KG1 (cell line): Measurements from ENCODE around the gene EHBP1.
"Not testable (repeated sequence)": the region's sequence is repeated elsewhere in the genome, so short reads cannot be mapped to it uniquely, and the experiment has no call there.

Experiments
- DNase-seq: peaks from one replicate; lab custom pipeline; 2025; lab: John Stamatoyannopoulos, UW

Gene EHBP1

DNA sequence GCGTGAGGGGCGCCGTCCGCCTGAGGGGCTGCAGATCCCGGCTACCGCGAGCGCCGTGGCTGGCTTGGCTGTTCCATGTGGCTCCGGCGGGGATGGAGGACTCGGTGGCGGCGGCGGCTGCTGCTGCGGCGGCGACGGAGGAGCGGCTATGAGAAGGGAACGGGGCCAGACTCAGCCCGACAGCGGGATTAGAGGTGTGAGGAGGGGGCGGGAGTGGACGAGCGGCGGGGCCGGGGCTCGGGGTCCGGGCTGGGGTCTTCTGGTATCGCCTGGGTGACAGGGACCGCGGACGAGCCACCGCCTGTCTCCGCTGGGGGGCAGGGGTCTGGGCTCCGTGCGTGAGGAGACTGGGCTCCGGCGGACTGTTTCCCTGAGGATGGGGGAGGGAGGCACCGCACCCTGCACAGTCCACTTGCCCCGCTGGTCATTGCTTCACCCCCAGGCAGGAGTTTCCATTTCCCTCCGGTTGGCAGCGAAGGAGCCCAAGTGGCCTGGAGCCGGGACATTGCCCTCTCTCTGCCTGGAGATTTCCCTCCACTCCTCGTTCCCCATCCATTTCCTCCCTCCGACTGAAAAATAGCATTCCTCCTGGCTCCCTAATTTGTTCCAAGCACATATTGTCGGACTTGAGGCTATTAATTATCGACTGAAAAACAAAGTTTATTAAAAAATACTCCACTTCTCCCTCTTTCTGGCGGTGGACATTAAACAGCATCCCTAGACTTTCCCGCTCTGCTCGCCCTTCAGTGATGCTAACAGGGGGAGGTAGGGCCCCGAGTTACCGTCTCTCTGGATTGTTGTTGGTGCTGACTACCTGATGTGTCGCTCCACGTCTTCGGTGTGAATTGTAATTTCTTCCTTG is 577 bp downstream of the EHBP1 start:
- peak; percentile 28 for DNase-seq

GRCh38 chr2:62706721-62707521 is 1.4 kb downstream of the EHBP1 start:
- DNase-seq = no peak

GRCh38 chr2:62708751-62709150 is 3.2 kb downstream of the EHBP1 start:
- DNase-seq = no peak

GRCh38 chr2:62711832-62712494 is 6.5 kb downstream of the EHBP1 start:
- DNase-seq = no peak

GRCh38 chr2:62713196-62713595 is 7.7 kb downstream of the EHBP1 start:
- not testable (repeated sequence) for DNase-seq

DNA sequence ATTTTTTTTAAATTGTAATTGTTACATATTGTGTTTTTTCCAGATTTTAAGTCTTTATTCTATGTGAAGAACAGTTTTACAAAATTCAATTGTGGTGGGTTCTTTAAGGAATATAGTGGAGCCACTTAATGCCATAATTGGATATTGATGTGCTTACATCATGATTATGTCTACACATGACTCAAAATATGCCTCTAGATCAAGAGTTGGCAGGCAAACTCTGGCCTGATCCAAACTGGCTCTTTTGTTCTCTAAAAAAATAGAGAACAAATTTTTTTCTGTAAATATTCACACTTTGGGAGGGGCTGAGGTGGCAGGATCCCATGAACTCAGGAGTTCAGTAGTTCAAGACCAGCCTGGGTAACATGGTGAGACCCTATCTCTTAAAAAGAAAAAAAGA is 8.3 kb downstream of the EHBP1 start:
- DNase-seq = no peak

- DNase-seq = no peak
Observed at GRCh38 chr2:62716768-62717167, 11.3 kb downstream of the EHBP1 start.

- DNase-seq = no peak
Observed at GRCh38 chr2:62717503-62718081, 12.1 kb downstream of the EHBP1 start.

GRCh38 chr2:62718225-62718822 is 12.8 kb downstream of the EHBP1 start:
- DNase-seq = no peak

DNA sequence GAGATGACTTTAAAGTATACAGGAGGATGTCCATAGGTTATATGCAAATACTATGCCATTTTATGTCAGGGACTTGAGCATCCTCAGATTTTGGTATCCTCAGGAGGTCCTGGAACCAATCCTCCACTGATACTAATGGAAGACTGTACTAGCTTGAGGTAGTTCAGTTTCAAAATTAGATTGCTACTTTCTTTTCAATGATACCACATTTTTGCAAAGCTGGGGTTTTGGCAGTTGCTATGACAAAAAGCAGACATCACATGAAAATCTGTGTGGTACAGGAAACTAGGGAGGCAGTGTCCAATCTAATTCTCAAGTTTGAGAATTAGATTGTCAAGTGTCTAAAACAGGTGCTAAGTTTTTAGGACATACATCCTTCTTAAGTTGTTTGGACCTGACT is 14.2 kb downstream of the EHBP1 start:
- no peak for DNase-seq

DNA sequence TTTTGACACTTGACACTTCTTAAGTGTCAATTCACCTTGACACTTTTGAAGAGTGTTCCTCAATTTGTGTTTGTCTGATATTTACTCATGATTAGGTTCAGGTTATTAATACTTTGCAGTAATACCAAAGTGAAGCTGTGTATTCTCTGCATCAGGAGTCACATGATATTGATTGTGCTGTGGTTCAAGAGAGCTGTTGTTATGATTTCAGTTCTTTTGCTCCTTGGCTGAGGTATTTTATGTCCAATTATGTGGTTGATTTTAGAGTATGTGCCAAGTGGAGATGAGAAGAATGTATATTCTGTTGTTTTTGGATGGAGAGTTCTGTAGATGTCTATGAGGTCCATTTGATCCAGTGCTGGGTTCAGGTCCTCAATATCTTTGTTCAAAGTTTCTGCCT is 17.2 kb downstream of the EHBP1 start:
- DNase-seq = no peak

DNA sequence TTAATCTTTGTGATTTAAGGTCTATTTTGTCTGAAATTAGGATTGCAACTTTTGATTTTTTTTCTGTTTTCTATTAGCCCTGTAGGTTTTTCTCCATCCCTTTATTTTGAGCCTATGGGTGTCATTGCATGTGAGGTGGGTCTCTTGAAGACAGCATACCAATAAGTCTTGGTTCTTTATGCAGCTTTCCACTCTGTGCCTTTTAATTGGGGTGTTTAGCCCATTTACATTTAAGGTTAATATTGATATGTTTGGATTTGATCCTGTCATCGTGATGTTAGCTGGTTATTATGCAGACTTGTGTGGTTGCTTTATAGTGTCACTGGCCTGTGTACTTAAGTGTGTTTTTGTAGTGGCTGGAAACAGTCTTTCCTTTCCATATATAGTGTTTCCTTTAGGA is 17.7 kb downstream of the EHBP1 start:
- no peak for DNase-seq

DNA sequence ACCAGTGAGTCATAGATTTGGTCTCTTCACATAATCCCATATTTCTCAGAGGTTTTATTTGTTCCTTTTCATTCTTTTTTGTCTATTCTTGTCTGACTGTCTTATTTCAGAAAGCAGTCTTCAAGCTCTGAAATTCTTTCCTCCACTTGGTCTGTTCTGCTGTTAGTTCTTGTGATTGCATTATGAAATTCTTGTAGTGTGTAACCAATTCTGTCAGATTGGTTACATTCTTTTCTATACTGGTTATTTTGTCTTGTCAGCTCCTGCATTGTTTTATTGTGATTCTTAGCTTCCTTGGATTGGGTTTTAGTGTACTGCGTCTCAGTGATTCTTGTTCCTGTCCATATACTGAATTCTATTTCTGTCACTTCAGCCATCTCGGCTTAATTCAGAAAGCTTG is 18.6 kb downstream of the EHBP1 start:
- DNase-seq = no peak

DNA sequence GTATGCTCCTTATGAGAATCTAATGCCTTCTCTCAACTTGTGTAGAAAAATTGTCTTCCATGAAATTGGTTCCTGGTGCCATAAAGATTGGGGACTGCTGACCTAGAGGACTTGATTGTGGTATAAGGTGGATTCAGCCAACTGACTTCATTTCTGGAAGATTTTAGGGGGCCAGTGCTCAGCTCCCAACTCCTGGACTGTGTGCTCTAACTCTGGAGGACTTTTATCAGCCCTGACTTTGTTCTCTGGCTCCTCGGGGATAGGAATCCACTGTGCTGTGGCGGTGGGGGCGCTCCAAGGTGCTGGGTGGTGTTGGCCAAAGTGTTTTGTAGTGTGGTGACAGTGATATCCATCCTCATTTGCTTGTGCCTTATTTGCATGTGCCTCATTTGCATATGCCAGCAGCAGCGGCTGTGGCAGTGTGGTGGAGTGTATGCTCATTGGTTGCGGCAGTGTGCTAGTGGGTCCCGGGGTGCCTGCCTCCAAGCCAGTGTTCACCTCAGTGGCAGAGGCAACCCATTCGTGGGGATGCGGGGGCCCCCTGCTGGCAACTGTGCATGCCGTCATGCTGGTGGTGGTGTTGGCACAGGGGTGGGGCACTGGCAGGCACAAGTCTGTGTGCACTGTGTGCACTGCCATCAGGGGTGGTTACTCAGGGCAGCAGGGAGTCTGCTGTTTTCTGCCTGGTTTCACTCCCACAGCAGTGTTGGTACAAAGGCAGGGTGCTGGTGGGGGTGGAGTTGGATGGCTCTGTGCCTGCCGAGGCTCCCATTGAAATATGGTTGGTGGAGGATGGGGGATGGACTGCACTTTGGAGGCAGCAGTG is 19.6 kb downstream of the EHBP1 start:
- no peak for DNase-seq

GRCh38 chr2:62725712-62726055 is 20.2 kb downstream of the EHBP1 start:
- DNase-seq = no peak

GRCh38 chr2:62727259-62727867 is 21.9 kb downstream of the EHBP1 start:
- no peak for DNase-seq

DNA sequence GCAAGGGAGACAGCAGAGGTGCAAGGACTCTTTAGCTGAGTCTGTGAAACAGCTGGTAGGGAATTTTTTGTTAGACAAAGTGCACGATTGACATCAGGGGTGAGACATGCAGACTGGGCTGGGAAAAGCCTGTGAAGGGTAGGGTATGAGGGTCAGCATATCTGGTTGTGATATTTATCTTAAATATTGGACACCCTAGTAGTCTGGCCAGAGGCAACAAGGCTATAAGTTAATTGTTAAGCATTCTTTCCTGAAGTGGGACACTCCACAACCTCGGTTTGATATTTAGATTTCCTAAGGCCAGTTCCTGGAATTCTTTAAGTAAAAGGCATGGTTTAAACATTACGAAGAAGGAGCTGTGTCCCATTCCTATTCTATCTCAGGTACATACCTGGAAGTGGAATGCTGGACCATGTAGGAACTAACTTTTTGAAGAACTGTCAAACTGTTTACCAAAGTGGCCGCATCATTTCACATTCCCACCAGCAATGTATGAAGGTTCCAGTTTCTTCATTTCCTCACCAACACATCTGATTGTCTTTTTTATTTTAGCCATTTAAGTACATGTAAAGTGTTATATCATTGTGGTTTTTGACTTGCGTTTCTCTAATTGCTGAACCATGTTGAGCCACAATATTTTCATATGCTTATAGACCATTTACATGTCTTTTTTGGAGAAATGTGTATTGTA is 22.5 kb downstream of the EHBP1 start:
- DNase-seq = no peak

DNA sequence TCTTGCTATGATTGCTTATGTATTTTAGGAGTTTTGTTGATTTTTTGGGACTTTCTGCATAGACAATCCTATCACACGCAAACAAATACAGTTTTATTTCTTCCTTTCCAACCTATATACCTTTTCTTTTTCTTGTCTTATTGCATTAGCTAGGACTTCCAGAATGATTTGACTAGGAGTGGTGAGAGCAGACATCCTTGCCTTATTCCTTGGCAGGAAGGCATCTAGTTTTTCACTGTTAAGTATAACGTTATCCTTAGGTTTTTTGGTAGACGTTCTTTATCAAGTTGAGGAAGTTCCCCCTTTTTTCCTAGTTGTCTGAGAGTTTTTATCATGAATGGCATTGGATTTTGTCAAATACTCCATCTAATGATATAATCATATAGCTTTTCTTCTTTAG is 25.8 kb downstream of the EHBP1 start:
- DNase-seq = no peak

GRCh38 chr2:62732262-62732777 is 26.8 kb downstream of the EHBP1 start:
- no peak for DNase-seq

- DNase-seq = no peak
Observed at GRCh38 chr2:62733546-62733945, 28.0 kb downstream of the EHBP1 start.
